A172 (cell line): ENCODE data around the gene POLA2. TPM values are rescaled to one million over a fixed set of nuclear protein-coding genes. Genes with fewer than 3 reads are reported as not detected.
"Not testable (repeated sequence)": the region's sequence is repeated elsewhere in the genome, so short reads cannot be mapped to it uniquely, and the experiment has no call there.

Source experiments
- DNase-seq: peaks from one replicate; pipeline ENCODE4 v3.0.0-alpha.2; 2015; ENCODE audit warnings: low spot score
- total RNA-seq: library from RNA; depleted of rRNA; stranded (reverse); fragments of >200 nt; shearing (Covaris generic); gene quantifications from 2 replicates; pipeline ENCODE4 v1.2.3, GENCODE V29; 2014

The POLA2 gene
- total RNA-seq, 1 experiment from 2014 or later, result 14.2 TPM

- no peak for DNase-seq
These were observed 20.1 kb upstream of the POLA2 start for GRCh38 chr11:65241692-65242091.

DNA sequence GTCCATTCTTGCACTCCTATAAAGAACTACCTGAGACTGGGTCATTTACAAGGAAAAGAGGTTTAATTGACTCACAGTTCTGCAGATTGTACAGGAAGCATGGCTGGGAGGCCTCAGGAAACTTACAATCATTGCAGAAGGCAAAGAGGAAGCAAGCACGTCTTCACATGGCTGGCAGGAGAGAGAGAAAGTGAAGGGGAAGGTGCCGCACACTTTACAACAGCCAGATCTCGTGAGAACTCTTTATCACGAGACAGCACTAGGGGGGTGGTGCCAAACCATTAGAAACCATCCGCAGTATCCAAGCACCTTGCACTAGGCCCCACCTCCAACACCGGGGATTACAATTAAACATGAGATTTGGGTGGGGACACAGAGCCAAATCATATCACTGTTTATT is 19.4 kb upstream of the POLA2 start:
- DNase-seq, result no peak

- DNase-seq, result no peak
These were observed 18.0 kb upstream of the POLA2 start for GRCh38 chr11:65243797-65244196.

- DNase-seq, result not testable (repeated sequence)
These were observed 16.7 kb upstream of the POLA2 start for GRCh38 chr11:65245046-65245445.

DNA sequence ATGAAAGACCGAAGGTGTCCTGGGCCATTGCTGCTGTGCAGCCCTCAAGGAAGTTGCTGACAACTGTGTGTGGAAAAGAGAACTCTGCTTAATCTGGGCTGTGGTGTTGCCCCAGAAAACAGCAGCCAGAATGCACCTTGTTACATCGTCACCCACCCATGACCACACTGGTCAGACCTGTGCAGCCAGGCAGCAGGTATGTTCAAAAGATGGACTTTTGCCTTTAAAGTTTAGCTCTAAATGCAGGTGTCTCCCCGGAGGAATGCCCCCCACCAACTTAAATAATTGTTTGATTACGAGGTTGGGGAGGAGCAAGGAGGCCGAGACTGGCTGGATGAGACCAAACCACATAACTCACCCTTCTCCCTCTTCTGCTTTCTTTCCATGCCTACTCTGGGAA is 15.3 kb upstream of the POLA2 start:
- no peak for DNase-seq

DNA sequence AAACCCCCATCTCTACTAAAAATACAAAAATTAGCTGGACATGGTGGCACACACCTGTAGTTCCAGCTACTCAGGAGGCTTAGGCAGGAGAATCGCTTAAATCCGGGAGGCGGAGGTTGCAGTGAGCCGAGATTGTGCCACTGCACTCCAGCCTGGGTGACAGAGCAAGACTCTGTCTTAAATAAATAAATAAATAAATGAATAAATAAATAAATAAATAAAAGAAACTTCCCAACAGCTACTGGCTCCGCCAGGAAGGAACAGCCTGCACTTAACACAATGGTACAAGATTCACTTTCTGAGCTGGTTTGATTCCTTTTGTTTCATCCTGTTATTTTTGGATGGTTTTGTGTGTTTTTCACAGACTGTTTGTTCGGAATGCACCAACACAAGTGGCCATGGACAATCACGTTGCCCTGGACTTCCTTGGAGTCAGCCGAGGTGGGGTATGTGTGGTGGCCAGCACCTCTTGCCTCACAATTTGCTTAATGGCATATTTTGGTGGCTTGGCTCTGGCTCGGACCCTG is 13.5 kb upstream of the POLA2 start:
- DNase-seq, result not testable (repeated sequence)

- no peak for DNase-seq
These were observed 10.3 kb upstream of the POLA2 start for GRCh38 chr11:65251476-65251875.

- no peak for DNase-seq
These were observed 7.0 kb upstream of the POLA2 start for GRCh38 chr11:65254724-65255123.

DNA sequence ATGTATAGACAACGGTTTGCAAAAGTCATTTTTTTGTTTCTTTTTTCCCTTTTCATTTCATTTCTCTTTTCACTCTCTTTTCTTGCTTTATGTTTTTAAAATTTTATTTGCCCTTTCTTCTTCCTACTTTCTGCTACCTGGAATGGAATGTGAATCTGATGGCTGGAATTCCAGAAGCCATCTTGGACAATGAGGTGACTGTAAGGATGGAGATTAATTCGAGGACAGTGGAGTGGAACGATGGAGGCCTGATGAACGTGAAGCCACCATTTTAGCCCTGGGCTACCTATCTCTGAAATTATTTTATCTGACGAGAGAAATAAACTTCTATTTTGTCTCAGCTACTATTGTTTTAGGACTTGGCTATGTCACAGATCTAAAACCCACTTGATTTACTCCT is 2.8 kb upstream of the POLA2 start:
- no peak for DNase-seq

GRCh38 chr11:65260302-65260701 is 1.5 kb upstream of the POLA2 start:
- DNase-seq, result no peak

- no peak for DNase-seq
These were observed 789 bp upstream of the POLA2 start for GRCh38 chr11:65260756-65261590.

DNA sequence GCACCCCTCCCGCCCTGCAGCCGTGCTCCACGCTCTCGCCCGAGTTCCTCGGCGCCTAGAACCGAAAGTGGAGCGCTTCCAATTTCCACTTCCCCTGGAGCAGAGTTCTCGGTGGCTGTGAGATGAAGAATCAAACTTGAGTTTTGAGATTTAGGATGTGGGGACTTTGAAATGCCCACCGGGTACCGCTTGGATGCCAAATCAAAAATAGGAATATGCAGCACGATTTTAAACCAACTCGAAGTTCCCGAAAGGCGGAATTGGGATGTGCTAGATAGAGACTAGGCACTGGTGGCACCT is 569 bp downstream of the POLA2 start:
- peak; percentile 27 for DNase-seq

GRCh38 chr11:65262776-65263175 is 1.0 kb downstream of the POLA2 start:
- no peak for DNase-seq

DNA sequence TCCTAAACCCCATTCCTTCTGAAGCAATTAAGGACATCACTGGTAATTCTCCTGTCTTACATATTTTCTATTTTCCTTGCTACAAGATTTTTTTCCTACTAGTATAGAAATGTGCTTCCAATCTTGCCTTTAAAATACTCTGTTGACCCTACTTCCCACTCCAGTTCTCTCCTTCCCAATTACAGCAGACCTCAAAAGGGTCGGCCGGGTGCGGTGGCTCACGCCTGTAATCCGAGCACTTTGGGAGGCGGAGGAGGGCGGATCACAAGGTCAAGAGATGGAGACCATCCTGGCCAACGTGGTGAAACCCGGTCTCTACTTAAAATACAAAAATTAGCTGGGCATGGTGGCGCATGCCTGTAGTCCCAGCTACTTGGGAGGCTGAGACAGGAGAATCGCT is 3.0 kb downstream of the POLA2 start:
- DNase-seq, result not testable (repeated sequence)

DNA sequence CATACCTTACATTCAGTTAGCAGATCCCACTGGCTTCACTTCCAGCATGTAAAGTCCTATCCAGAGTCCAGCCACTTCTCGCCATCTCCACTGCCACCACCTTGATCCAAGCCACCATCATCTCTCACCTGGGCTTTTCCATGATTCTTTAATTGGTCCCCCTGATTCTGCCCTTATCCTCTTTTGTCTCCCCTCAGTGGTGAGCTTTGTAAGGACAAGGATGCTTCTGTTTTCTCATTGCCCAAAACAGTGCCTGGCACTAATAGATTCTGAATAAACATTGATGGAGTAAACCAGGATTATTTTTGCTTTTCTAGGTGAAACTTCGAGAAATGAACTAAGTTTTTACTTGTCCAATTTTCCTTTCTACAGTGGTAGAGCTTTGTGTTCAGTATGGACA is 4.4 kb downstream of the POLA2 start:
- DNase-seq, result no peak

DNA sequence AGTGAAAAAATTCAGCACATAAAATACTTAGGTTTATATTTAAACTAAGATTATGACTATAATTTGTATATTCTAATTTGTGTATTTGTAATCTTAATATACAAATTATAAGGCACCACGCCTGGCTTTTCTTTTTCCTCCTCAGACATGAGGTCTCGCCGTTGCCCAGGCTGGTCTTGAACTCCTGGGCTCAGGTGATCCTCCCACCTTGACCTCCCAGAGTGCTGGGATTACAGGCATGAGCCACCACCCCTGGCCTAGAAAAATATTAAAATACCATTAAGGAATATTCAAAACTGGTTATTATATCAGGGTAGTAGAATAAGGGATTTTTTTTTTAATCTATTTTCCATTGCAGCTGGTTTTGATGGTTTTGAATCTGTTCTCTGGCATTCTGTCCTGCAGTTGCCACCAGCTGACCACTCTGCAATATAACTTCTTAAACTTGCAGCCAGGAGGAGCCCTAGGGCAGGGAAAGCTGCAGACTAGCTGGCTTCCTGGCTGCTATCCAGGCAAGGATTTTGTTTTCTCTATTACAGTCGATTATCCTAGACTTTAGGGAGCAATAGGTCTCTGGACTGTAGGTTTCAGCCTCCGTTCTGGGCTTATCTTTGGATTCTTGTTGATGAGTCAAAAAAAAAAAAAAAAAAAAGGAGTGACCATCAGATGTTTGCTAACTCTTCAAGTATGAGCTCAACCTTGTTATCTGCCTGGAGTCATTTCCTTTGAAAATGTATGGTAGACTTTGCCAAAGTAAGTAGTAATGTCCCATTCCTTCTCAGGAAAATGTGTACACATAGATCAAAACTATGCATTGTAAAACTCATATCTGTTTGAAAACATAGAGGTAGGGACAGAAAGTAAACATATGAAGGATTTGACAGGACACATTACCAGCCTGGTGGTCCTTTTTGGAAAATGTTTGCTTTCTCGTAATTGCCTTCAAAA is 13.2 kb downstream of the POLA2 start:
- DNase-seq, result peak; percentile 98

GRCh38 chr11:65275906-65276305 is 14.1 kb downstream of the POLA2 start:
- no peak for DNase-seq

GRCh38 chr11:65277631-65278277 is 16.0 kb downstream of the POLA2 start:
- DNase-seq, result no peak

- peak; percentile 39 for DNase-seq
These were observed 16.6 kb downstream of the POLA2 start for GRCh38 chr11:65278356-65278755.

- no peak for DNase-seq
These were observed 17.5 kb downstream of the POLA2 start for GRCh38 chr11:65279279-65279678.

DNA sequence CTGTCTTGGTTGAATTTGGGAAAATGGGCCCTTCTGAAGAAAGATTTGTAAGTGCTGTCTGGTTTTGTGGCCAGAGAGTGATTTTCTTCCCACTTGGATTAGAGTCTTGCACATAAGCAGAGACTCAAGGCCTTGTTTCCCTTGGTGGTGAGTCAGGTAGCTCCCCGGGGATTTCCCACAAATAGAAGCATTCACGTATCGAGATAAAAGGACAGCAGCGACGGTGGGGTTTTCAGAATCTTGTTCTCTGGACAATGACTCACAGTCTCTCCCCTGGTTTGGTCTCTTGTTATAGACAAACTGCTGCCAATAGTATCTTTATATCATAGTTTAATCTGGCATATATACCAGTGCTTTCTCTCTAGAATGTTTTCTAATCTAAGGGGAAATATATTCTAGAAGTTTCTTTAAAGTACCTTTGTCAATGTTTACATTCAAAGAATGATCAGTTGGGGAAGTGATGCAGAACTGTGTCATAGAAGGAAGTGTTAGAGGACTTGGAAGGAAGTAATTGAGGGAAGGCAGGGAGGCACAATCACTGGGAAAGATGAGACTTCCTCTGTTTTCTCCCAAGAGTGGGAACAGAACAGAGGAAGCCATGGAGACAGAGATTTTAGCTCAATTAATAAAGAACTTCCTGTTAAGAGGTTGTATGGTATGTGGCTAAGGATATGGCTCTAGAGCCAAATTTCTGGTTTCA is 18.1 kb downstream of the POLA2 start:
- peak; percentile 97 for DNase-seq

DNA sequence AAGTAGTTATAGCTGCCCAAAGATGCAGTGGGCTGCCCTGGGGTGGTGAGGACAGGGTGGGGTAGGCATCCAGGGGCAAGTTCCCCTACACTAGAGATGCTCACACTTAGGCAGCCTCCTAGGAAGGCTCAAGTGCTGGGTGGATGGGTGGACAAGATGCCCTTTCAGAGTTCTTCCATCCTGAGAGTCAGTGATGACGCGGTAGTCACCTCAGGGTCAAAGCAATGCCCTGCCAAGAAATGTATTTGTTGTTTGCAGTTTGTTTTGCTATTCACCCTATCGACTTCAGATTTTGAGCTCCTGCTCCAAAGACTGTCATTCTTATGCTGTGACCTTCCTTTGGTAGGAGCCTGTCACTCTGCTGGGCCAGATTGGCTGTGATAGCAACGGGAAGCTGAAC is 18.9 kb downstream of the POLA2 start:
- no peak for DNase-seq
